CD14-positive monocyte (primary cell): ENCODE results near the gene POLRMT. TPM values are rescaled to one million over a fixed set of nuclear protein-coding genes. Genes with fewer than 3 reads are reported as not detected.
A peak's percentile ranks its signal among the peaks of the same experiment; 100 is the strongest.
"Not testable (repeated sequence)": the region's sequence is repeated elsewhere in the genome, so short reads cannot be mapped to it uniquely, and the experiment has no call there.

Experiments used
- DNase-seq, 3 donors: peaks; one replicate each; pipeline ENCODE4 v3.0.0-alpha.2; 2011 to 2022
- H2AFZ ChIP-seq: 2 replicates; pipeline ENCODE4 v1.6.0; 2012; ENCODE audit warnings: mild to moderate bottlenecking, low read depth, low read length, inconsistent platforms; ENCODE audit not compliant: insufficient read depth, poor library complexity, severe bottlenecking
- H3K27ac ChIP-seq, 2 donors: 1 replicate in 1 of 2; 2 replicates in 1 of 2; pipeline ENCODE4 v1.5.1; 2012 to 2013; ENCODE audit warnings: low read length in 2 of 2, control low read depth in 1 of 2, inconsistent platforms in 1 of 2, low read depth in 1 of 2, mild to moderate bottlenecking in 1 of 2
- H3K27me3 ChIP-seq, 2 donors: one replicate each; pipeline versions ENCODE4 v1.6.0 to v1.6.1; 2011 to 2013; ENCODE audit warnings: low read length in 2 of 2; ENCODE audit not compliant: control insufficient read depth in 2 of 2, insufficient read depth in 2 of 2
- H3K36me3 ChIP-seq, 2 donors: replicated peaks in 1 of 2; 1 replicate in 1 of 2; 2 replicates in 1 of 2; pipeline versions ENCODE4 v1.5.1 to v1.6.1; 2012 to 2013; ENCODE audit warnings: low read length in 2 of 2, control low read depth in 1 of 2, inconsistent platforms in 1 of 2, mild to moderate bottlenecking in 1 of 2; ENCODE audit not compliant: insufficient read depth in 2 of 2, control insufficient read depth in 1 of 2
- H3K4me1 ChIP-seq, 2 donors: 1 replicate in 1 of 2; 2 replicates in 1 of 2; pipeline versions ENCODE4 v1.5.1 to v1.6.1; 2012 to 2013; ENCODE audit warnings: low read length in 2 of 2, control low read depth in 1 of 2, inconsistent platforms in 1 of 2, mild to moderate bottlenecking in 1 of 2, moderate library complexity in 1 of 2; ENCODE audit not compliant: insufficient read depth in 2 of 2, control insufficient read depth in 1 of 2
- H3K4me2 ChIP-seq: replicated peaks from 2 replicates; pipeline ENCODE3; 2012; ENCODE audit warnings: low read length, moderate library complexity, mild to moderate bottlenecking; ENCODE audit not compliant: poor library complexity, severe bottlenecking; ENCODE audit errors: extremely low read depth
- H3K4me3 ChIP-seq, 3 experiments: fragments of 200-600 bp in 1 of 3; sonication (generic) in 1 of 3; replicated peaks in 1 of 3; 1 replicate in 2 of 3; 2 replicates in 1 of 3; pipeline ENCODE4 v1.5.1; 2011 to 2013; ENCODE audit warnings: low read length in 3 of 3, mild to moderate bottlenecking in 3 of 3, control low read depth in 2 of 3, low read depth in 2 of 3, inconsistent platforms in 1 of 3, moderate library complexity in 1 of 3
- H3K79me2 ChIP-seq: 2 replicates; pipeline ENCODE4 v1.6.0; 2012; ENCODE audit warnings: mild to moderate bottlenecking, control low read depth, inconsistent platforms, low read length, moderate library complexity; ENCODE audit not compliant: insufficient read depth
- H3K9ac ChIP-seq: 2 replicates; pipeline ENCODE4 v1.6.0; 2017; ENCODE audit warnings: low read length, mild to moderate bottlenecking; ENCODE audit not compliant: insufficient read depth, poor library complexity, severe bottlenecking
- H3K9me3 ChIP-seq, 2 donors: replicated peaks in 1 of 2; 1 replicate in 1 of 2; 2 replicates in 1 of 2; pipeline versions ENCODE4 v1.5.1 to v1.6.1; 2012 to 2013; ENCODE audit warnings: low read length in 2 of 2, control low read depth in 1 of 2; ENCODE audit not compliant: control insufficient read depth in 1 of 2, insufficient read depth in 1 of 2
- H4K20me1 ChIP-seq: 2 replicates; pipeline ENCODE4 v1.6.0; 2012; ENCODE audit warnings: mild to moderate bottlenecking, low read length, control low read depth, moderate library complexity; ENCODE audit not compliant: insufficient read depth
- H3K27ac Mint-ChIP-seq, 7 donors: one replicate each; pipeline ENCODE4 v1.8.0; 2020; ENCODE audit warnings: mild to moderate bottlenecking in 7 of 7, mixed read lengths in 7 of 7, moderate library complexity in 6 of 7, inconsistent platforms in 2 of 7
- H3K27me3 Mint-ChIP-seq, 3 donors: one replicate each; pipeline ENCODE4 v1.8.0; 2021 to 2022; ENCODE audit warnings: low read depth in 3 of 3, mild to moderate bottlenecking in 3 of 3, mixed read lengths in 3 of 3, moderate library complexity in 3 of 3, inconsistent platforms in 1 of 3
- H3K36me3 Mint-ChIP-seq, 2 donors: one replicate each; pipeline ENCODE4 v1.8.0; 2020; ENCODE audit warnings: mixed read lengths in 2 of 2, inconsistent platforms in 1 of 2, mild to moderate bottlenecking in 1 of 2
- H3K4me1 Mint-ChIP-seq: one replicate; pipeline ENCODE4 v1.8.0; 2020; ENCODE audit warnings: mild to moderate bottlenecking, mixed read lengths
- H3K4me3 Mint-ChIP-seq, 2 donors: one replicate each; pipeline ENCODE4 v1.8.0; 2020; ENCODE audit warnings: mild to moderate bottlenecking in 2 of 2, mixed read lengths in 2 of 2, moderate library complexity in 1 of 2
- H3K9me3 Mint-ChIP-seq, 7 donors: one replicate each; pipeline ENCODE4 v1.8.0; 2020 to 2022; ENCODE audit warnings: mixed read lengths in 7 of 7, mild to moderate bottlenecking in 6 of 7, moderate library complexity in 6 of 7, inconsistent platforms in 2 of 7
- CTCF ChIP-seq: fragments of 200-600 bp; IDR thresholded peaks from one replicate; pipeline ENCODE4 v1.8.0; 2022; ENCODE audit warnings: antibody characterized with exemption, mild to moderate bottlenecking
- WGBS: methylation state at CpG from one replicate; pipeline ENCODE4 v1.1.5; 2013; ENCODE audit warnings: missing lambda C conversion rate; ENCODE audit not compliant: insufficient coverage; 5-methylcytosine and 5-hydroxymethylcytosine counted together
- intact Hi-C, 2 donors: fragments of 100-400 bp; cut with micrococcal nuclease; formaldehyde crosslinking; loops; one replicate each; pipeline versions ENCODE4 v1.15.0 to v1.15.1; 2023
- polyA plus RNA-seq, 3 donors: library from polyadenylated mRNA; depleted of rRNA in 1 of 3; unstranded in 2 of 3; stranded (reverse) in 1 of 3; fragments of 300-500 nt in 2 of 3; fragments of >200 nt in 1 of 3; fragmentation: Illumina TruSeq in 2 of 3; gene quantifications; 1 replicate in 2 of 3; 2 replicates in 1 of 3; pipeline ENCODE4 v1.2.3, GENCODE V29; 2012 to 2021

Gene POLRMT
- polyA plus RNA-seq, 3 donors, result 16.2 to 40.5 (median 17.6) TPM

GRCh38 chr19:628168-628567 is 5.2 kb downstream of the POLRMT start:
- Mint-ChIP-seq H3K9me3 (no peaks in the 10 kb centered on the region), H3K36me3 (peaks cover 36 to 76% of the 10 kb centered on the region in 2 donors), H3K27ac (peak overlapping the region in 1 of 7 donors; percentile 77), H3K4me3 (no peak overlapping the region), H3K27me3 (peaks cover 0 to 3% (median 3%) of the 10 kb centered on the region in 3 donors), H3K4me1 (peaks cover 14% of the 10 kb centered on the region)
- no peaks in the 10 kb centered on the region for H3K9me3 ChIP-seq
- H3K4me2 ChIP-seq, result no peak overlapping the region
- H2AFZ ChIP-seq, result no peak overlapping the region
- peaks cover 3% of the 10 kb centered on the region for H3K79me2 ChIP-seq
- intact Hi-C loops, result no loop called here
- H3K27ac ChIP-seq, result no peak overlapping the region
- peaks cover 12 to 14% of the 10 kb centered on the region in 2 donors for H3K4me1 ChIP-seq
- no peak for DNase-seq
- WGBS, result 91% methylated on average over 9 of the region's 19 CpGs
- H3K36me3 ChIP-seq, result peaks cover 24 to 59% of the 10 kb centered on the region in 2 donors
- no peak overlapping the region for H3K9ac ChIP-seq
- peaks cover 3% of the 10 kb centered on the region for H4K20me1 ChIP-seq
- H3K4me3 ChIP-seq, result no peak overlapping the region
- peak; percentile 11 for TF ChIP-seq CTCF
- no peaks in the 10 kb centered on the region for H3K27me3 ChIP-seq

GRCh38 chr19:626566-626965 is 6.8 kb downstream of the POLRMT start:
- H3K36me3 Mint-ChIP-seq, result peaks cover 41 to 76% of the 10 kb centered on the region in 2 donors
- H3K36me3 ChIP-seq, result peaks cover 30 to 75% of the 10 kb centered on the region in 2 donors
- intact Hi-C loops, H3K9me3 Mint-ChIP-seq, H3K27ac Mint-ChIP-seq, H2AFZ ChIP-seq, DNase-seq, H3K4me1 Mint-ChIP-seq, H3K79me2 ChIP-seq, H3K4me2 ChIP-seq, H3K4me3 Mint-ChIP-seq, H3K27me3 ChIP-seq, H4K20me1 ChIP-seq, H3K9me3 ChIP-seq, H3K27me3 Mint-ChIP-seq, H3K9ac ChIP-seq, H3K4me1 ChIP-seq, H3K27ac ChIP-seq, H3K4me3 ChIP-seq: not testable (repeated sequence)
- 96% methylated on average over 4 of the region's 7 CpGs for WGBS
